Small intestine (tissue), 7 donors: ENCODE data around the gene CPSF6. TPM values are rescaled to one million over a fixed set of nuclear protein-coding genes. Genes with fewer than 3 reads are reported as not detected.
"Not testable (repeated sequence)": the region's sequence is repeated elsewhere in the genome, so short reads cannot be mapped to it uniquely, and the experiment has no call there.

Experiments used
- DNase-seq, 2 donors: peaks; one replicate each; pipeline versions ENCODE4 v3.0.0 to v3.0.0-alpha.2; 2013
- FAIRE-seq: peaks from 2 replicates; lab custom pipeline; 2012; peaks lifted over from hg19 to GRCh38; lab: Jason Lieb, UNC
- H3K27ac ChIP-seq, 3 donors: one replicate each; pipeline ENCODE4 v1.5.1; 2013; ENCODE audit warnings: low read length in 2 of 3, mild to moderate bottlenecking in 2 of 3, control low read depth in 1 of 3, inconsistent platforms in 1 of 3, low read depth in 1 of 3, moderate library complexity in 1 of 3
- H3K27me3 ChIP-seq, 3 donors: one replicate each; pipeline ENCODE4 v1.6.1; 2013; ENCODE audit warnings: low read length in 3 of 3, inconsistent platforms in 1 of 3; ENCODE audit not compliant: control insufficient read depth in 3 of 3, insufficient read depth in 3 of 3
- H3K36me3 ChIP-seq, 3 donors: one replicate each; pipeline ENCODE4 v1.6.1; 2013; ENCODE audit warnings: low read length in 3 of 3, inconsistent platforms in 1 of 3, low read depth in 1 of 3, mild to moderate bottlenecking in 1 of 3, moderate library complexity in 1 of 3; ENCODE audit not compliant: control insufficient read depth in 3 of 3, insufficient read depth in 2 of 3
- H3K4me1 ChIP-seq, 3 donors: one replicate each; pipeline ENCODE4 v1.6.1; 2013; ENCODE audit warnings: low read length in 2 of 3, inconsistent platforms in 1 of 3, low read depth in 1 of 3, mild to moderate bottlenecking in 1 of 3, moderate library complexity in 1 of 3; ENCODE audit not compliant: control insufficient read depth in 3 of 3, insufficient read depth in 2 of 3
- H3K4me3 ChIP-seq, 3 donors: one replicate each; pipeline ENCODE4 v1.5.1; 2013; ENCODE audit warnings: low read length in 3 of 3, control low read depth in 1 of 3, inconsistent platforms in 1 of 3, low read depth in 1 of 3, mild to moderate bottlenecking in 1 of 3, moderate library complexity in 1 of 3
- H3K9me3 ChIP-seq, 2 donors: one replicate each; pipeline ENCODE4 v1.6.1; 2013; ENCODE audit warnings: low read depth in 1 of 2, low read length in 1 of 2; ENCODE audit not compliant: control insufficient read depth in 2 of 2, insufficient read depth in 1 of 2
- WGBS, 3 donors: extraction: QIAGEN DNeasy Blood & Tissue Kit; methylation state at CpG; one replicate each; pipeline ENCODE4 v1.1.7; 2013; 5-methylcytosine and 5-hydroxymethylcytosine counted together
- polyA plus RNA-seq, 4 donors: library from polyadenylated mRNA; stranded (reverse) in 3 of 4; unstranded in 1 of 4; fragments of 200-250 nt in 3 of 4; fragments of 120-200 nt in 1 of 4; gene quantifications; one replicate each; pipeline versions ENCODE4 v1.2.1 to v1.2.3, GENCODE V29; 2013
- donor health status: healthy with polysubstance abuse.
- donor health status: control.
- donor health status: control.
- donor health status: Bipolar disorder and iron deficiency.
- donor health status: healthy.

CPSF6 gene
- polyA plus RNA-seq, 4 donors, result 11.0 to 53.0 (median 19.3) TPM

GRCh38 chr12:69290545-69291277 lies 51.3 kb downstream of the CPSF6 start:
- no peak overlapping the region for H3K4me3 ChIP-seq
- no peaks in the 10 kb centered on the region for H3K36me3 ChIP-seq
- FAIRE-seq (no peak), DNase-seq (peak; percentile 85 to 89)
- H3K4me1 ChIP-seq, result no peaks in the 10 kb centered on the region
- H3K27ac ChIP-seq, result no peak overlapping the region
- WGBS, 3 donors, result 21 to 29% (median 21%) methylated on average over 9 of the region's 9 CpGs
- no peaks in the 10 kb centered on the region for H3K9me3 ChIP-seq
- peaks cover 0 to 5% (median 0%) of the 10 kb centered on the region in 3 donors for H3K27me3 ChIP-seq

GRCh38 chr12:69291278-69291593 lies 51.9 kb downstream of the CPSF6 start:
- no peak overlapping the region for H3K4me3 ChIP-seq
- H3K4me1 ChIP-seq, result no peaks in the 10 kb centered on the region
- no peaks in the 10 kb centered on the region for H3K9me3 ChIP-seq
- no peak for FAIRE-seq
- no peaks in the 10 kb centered on the region for H3K36me3 ChIP-seq
- peaks cover 0 to 4% (median 0%) of the 10 kb centered on the region in 3 donors for H3K27me3 ChIP-seq
- DNase-seq, result no peak
- H3K27ac ChIP-seq, result no peak overlapping the region

- H3K4me3 ChIP-seq, result no peak overlapping the region
- no peak overlapping the region for H3K27ac ChIP-seq
- no peaks in the 10 kb centered on the region for H3K36me3 ChIP-seq
- H3K27me3 ChIP-seq, result no peaks in the 10 kb centered on the region
- 92 to 95% (median 94%) methylated on average over 1 of the region's 1 CpG for WGBS, 3 donors
- DNase-seq, result no peak
- no peaks in the 10 kb centered on the region for H3K4me1 ChIP-seq
- H3K9me3 ChIP-seq, result peaks cover 0 to 11% of the 10 kb centered on the region in 2 donors
- no peak for FAIRE-seq
These were observed 58.8 kb downstream of the CPSF6 start for GRCh38 chr12:69298133-69298532.

- H3K27me3 ChIP-seq, result no peaks in the 10 kb centered on the region
- H3K27ac ChIP-seq, result no peak overlapping the region
- peaks cover 0 to 11% of the 10 kb centered on the region in 2 donors for H3K9me3 ChIP-seq
- no peaks in the 10 kb centered on the region for H3K36me3 ChIP-seq
- 89 to 93% (median 92%) methylated on average over 2 of the region's 2 CpGs for WGBS, 3 donors
- H3K4me3 ChIP-seq, result no peak overlapping the region
- DNase-seq (no peak), FAIRE-seq (no peak)
- no peaks in the 10 kb centered on the region for H3K4me1 ChIP-seq
These were observed 59.6 kb downstream of the CPSF6 start for GRCh38 chr12:69298947-69299346.

- DNase-seq (no peak), FAIRE-seq (no peak)
- no peaks in the 10 kb centered on the region for H3K4me1 ChIP-seq
- H3K4me3 ChIP-seq, result no peak overlapping the region
- H3K9me3 ChIP-seq, result peaks cover 0 to 3% of the 10 kb centered on the region in 2 donors
- no peaks in the 10 kb centered on the region for H3K36me3 ChIP-seq
- no peak overlapping the region for H3K27ac ChIP-seq
- WGBS, 3 donors, result 88 to 100% (median 90%) methylated on average over 1 of the region's 1 CpG
- no peaks in the 10 kb centered on the region for H3K27me3 ChIP-seq
These were observed 64.9 kb downstream of the CPSF6 start for GRCh38 chr12:69304284-69304683.

GRCh38 chr12:69309461-69309860 lies 70.1 kb downstream of the CPSF6 start:
- Histone ChIP-seq H3K4me1 (no peaks in the 10 kb centered on the region), H3K27me3 (no peaks in the 10 kb centered on the region), H3K27ac (no peak overlapping the region), H3K4me3 (no peak overlapping the region), H3K9me3 (peaks cover 0 to 3% of the 10 kb centered on the region in 2 donors), H3K36me3 (no peaks in the 10 kb centered on the region)
- DNase-seq (no peak), FAIRE-seq (no peak)
- WGBS, 3 donors, result 67 to 77% (median 70%) methylated on average over 3 of the region's 3 CpGs

- FAIRE-seq (no peak), DNase-seq (no peak)
- Histone ChIP-seq H3K9me3 (peaks cover 0 to 14% of the 10 kb centered on the region in 2 donors), H3K36me3 (no peaks in the 10 kb centered on the region), H3K4me3 (no peak overlapping the region), H3K27me3 (no peaks in the 10 kb centered on the region), H3K4me1 (no peaks in the 10 kb centered on the region), H3K27ac (no peak overlapping the region)
- 96 to 98% (median 97%) methylated on average over 3 of the region's 3 CpGs for WGBS, 3 donors
These were observed 73.8 kb downstream of the CPSF6 start for GRCh38 chr12:69313209-69313608.

GRCh38 chr12:69316784-69317183 lies 77.4 kb downstream of the CPSF6 start:
- peaks cover 0 to 16% of the 10 kb centered on the region in 2 donors for H3K9me3 ChIP-seq
- H3K27ac ChIP-seq, result not testable (repeated sequence)

GRCh38 chr12:69317233-69317632 lies 77.9 kb downstream of the CPSF6 start:
- not testable (repeated sequence) for H3K27me3 ChIP-seq, FAIRE-seq, H3K27ac ChIP-seq, H3K36me3 ChIP-seq, H3K4me1 ChIP-seq, H3K4me3 ChIP-seq, DNase-seq
- H3K9me3 ChIP-seq, result peaks cover 0 to 18% of the 10 kb centered on the region in 2 donors
- 82 to 86% (median 83%) methylated on average over 2 of the region's 2 CpGs for WGBS, 3 donors

More at GRCh38 chr12:69316784-69317183, 77.4 kb downstream of the CPSF6 start:
- not testable (repeated sequence) for H3K36me3 ChIP-seq, H3K4me1 ChIP-seq, H3K27me3 ChIP-seq, FAIRE-seq, DNase-seq, H3K4me3 ChIP-seq
